ENCODE measurements around the gene PPP1R3F.
"Not testable (repeated sequence)": the region's sequence is repeated elsewhere in the genome, so short reads cannot be mapped to it uniquely, and the experiment has no call there.

GRCh38 chrX:49321737-49322136 lies 52.1 kb downstream of the PPP1R3F start, which contains the start of gene GAGE12J:
- not testable (repeated sequence) for TF ChIP-seq EP300 (IDR thresholded peaks at IDR 0.05; ENCODE audit: low read depth); POLR2A (IDR thresholded peaks at IDR 0.05); CTCF (IDR thresholded peaks at IDR 0.05); POLR2AphosphoS5 (IDR thresholded peaks at IDR 0.05)

Data from transverse colon (tissue), 4 donors.